Prostate gland (tissue), 2 donors: Measurements from ENCODE around the gene AFDN. TPM values are rescaled to one million over a fixed set of nuclear protein-coding genes. Genes with fewer than 3 reads are reported as not detected.

Experiments
- DNase-seq: peaks from one replicate; pipeline ENCODE4 v3.0.0-alpha.2; 2019; ENCODE audit warnings: low spot score
- H3K27ac ChIP-seq, 2 donors: fragments of 200-600 bp; sonication (generic); 2 replicates each; pipeline ENCODE4 v1.5.1; 2017 to 2019
- H3K27me3 ChIP-seq: fragments of 200-600 bp; sonication (generic); replicated peaks from 2 replicates; pipeline ENCODE4 v1.5.1; 2019; ENCODE audit not compliant: insufficient read depth
- H3K36me3 ChIP-seq, 2 donors: fragments of 200-600 bp; sonication (generic); 1 replicate in 1 of 2; 2 replicates in 1 of 2; pipeline versions ENCODE4 v1.5.1 to v1.8.1; 2017 to 2019
- H3K4me1 ChIP-seq: fragments of 200-600 bp; sonication (generic); replicated peaks from 2 replicates; pipeline ENCODE4 v1.5.1; 2019
- H3K4me3 ChIP-seq, 2 donors: fragments of 200-600 bp; sonication (generic); 2 replicates each; pipeline ENCODE4 v1.5.1; 2017 to 2019
- H3K9me3 ChIP-seq: fragments of 200-600 bp; sonication (generic); 2 replicates; pipeline ENCODE4 v1.5.1; 2017
- POLR2A ChIP-seq: fragments of 450-650 bp; IDR thresholded peaks from one replicate; pipeline ENCODE4 v1.6.1; 2016; ENCODE audit warnings: antibody characterized with exemption, mild to moderate bottlenecking
- POLR2AphosphoS5 ChIP-seq: sonication (generic); formaldehyde crosslinking; IDR thresholded peaks from one replicate; pipeline ENCODE4 v1.6.1; 2017; ENCODE audit warnings: antibody characterized with exemption
- WGBS: methylation state at CpG from one replicate; pipeline ENCODE4 v1.1.5; 2018; 5-methylcytosine and 5-hydroxymethylcytosine counted together
- intact Hi-C: fragments of 100-400 bp; cut with DNase I; formaldehyde crosslinking; loops from one replicate; pipeline ENCODE4 v1.14.2; 2022
- total RNA-seq, 2 donors: library from RNA; depleted of rRNA; stranded (reverse); fragments of >200 nt; gene quantifications; one replicate each; pipeline ENCODE4 v1.1.0, GENCODE V29; 2016
- TF ChIP-seq, protein P1 (sequence below), 4 experiments: fragments of 200-600 bp in 2 of 4; fragments of 450-650 bp in 2 of 4; sonication (generic) in 2 of 4; IDR thresholded peaks; 1 replicate in 3 of 4; 2 replicates in 1 of 4; pipeline ENCODE4 v1.5.1; 2016 to 2019; ENCODE audit warnings: antibody characterized with exemption in 4 of 4, mild to moderate bottlenecking in 2 of 4, moderate library complexity in 2 of 4

AFDN gene
- total RNA-seq, 2 donors from 2014 or later, result 171 to 204 TPM

- H3K36me3 ChIP-seq, result peaks cover 5 to 15% of the 10 kb centered on the region in 2 donors
These were observed 126.8 kb downstream of the AFDN start for GRCh38 chr6:167953551-167953950.

GRCh38 chr6:167954151-167954550 is 127.4 kb downstream of the AFDN start:
- Histone ChIP-seq H3K36me3 (peaks cover 5 to 15% of the 10 kb centered on the region in 2 donors), H3K4me1 (no peaks in the 10 kb centered on the region), H3K4me3 (no peak overlapping the region), H3K27me3 (no peaks in the 10 kb centered on the region), H3K27ac (no peak overlapping the region), H3K9me3 (no peaks in the 10 kb centered on the region)
- no peak for DNase-seq
- intact Hi-C loops, result no loop called here
- WGBS, result 91% methylated on average over 3 of the region's 3 CpGs
- TF ChIP-seq POLR2A, result no peak
- TF ChIP-seq POLR2AphosphoS5, result no peak
- TF ChIP-seq, protein P1, sequence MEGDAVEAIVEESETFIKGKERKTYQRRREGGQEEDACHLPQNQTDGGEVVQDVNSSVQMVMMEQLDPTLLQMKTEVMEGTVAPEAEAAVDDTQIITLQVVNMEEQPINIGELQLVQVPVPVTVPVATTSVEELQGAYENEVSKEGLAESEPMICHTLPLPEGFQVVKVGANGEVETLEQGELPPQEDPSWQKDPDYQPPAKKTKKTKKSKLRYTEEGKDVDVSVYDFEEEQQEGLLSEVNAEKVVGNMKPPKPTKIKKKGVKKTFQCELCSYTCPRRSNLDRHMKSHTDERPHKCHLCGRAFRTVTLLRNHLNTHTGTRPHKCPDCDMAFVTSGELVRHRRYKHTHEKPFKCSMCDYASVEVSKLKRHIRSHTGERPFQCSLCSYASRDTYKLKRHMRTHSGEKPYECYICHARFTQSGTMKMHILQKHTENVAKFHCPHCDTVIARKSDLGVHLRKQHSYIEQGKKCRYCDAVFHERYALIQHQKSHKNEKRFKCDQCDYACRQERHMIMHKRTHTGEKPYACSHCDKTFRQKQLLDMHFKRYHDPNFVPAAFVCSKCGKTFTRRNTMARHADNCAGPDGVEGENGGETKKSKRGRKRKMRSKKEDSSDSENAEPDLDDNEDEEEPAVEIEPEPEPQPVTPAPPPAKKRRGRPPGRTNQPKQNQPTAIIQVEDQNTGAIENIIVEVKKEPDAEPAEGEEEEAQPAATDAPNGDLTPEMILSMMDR (IDR thresholded peaks at IDR 0.05), result no peak

More at GRCh38 chr6:167953551-167953950, 126.8 kb downstream of the AFDN start:
- H3K4me1 ChIP-seq, result no peaks in the 10 kb centered on the region
- WGBS, result 92% methylated on average over 5 of the region's 5 CpGs
- TF ChIP-seq POLR2AphosphoS5, result no peak
- no peak for TF ChIP-seq POLR2A
- TF ChIP-seq, protein P1 (IDR thresholded peaks at IDR 0.05), result no peak
- no peak overlapping the region for H3K4me3 ChIP-seq
- H3K9me3 ChIP-seq, result no peaks in the 10 kb centered on the region
- DNase-seq, result no peak
- intact Hi-C loops, result no loop called here
- no peak overlapping the region for H3K27ac ChIP-seq
- H3K27me3 ChIP-seq, result no peaks in the 10 kb centered on the region

GRCh38 chr6:167956491-167956890 is 129.8 kb downstream of the AFDN start:
- intact Hi-C loops, result no loop called here
- Histone ChIP-seq H3K4me1 (no peaks in the 10 kb centered on the region), H3K27me3 (no peaks in the 10 kb centered on the region), H3K9me3 (no peaks in the 10 kb centered on the region), H3K4me3 (no peak overlapping the region), H3K27ac (no peak overlapping the region), H3K36me3 (peaks cover under 1 to 4% of the 10 kb centered on the region in 2 donors)
- no peak for DNase-seq
- WGBS, result 95% methylated on average over 6 of the region's 6 CpGs
- TF ChIP-seq, protein P1 (IDR thresholded peaks at IDR 0.05), result no peak
- no peak for TF ChIP-seq POLR2AphosphoS5
- no peak for TF ChIP-seq POLR2A

- no peaks in the 10 kb centered on the region for H3K4me1 ChIP-seq
- intact Hi-C loops, result no loop called here
- 92% methylated on average over 8 of the region's 8 CpGs for WGBS
- no peak for DNase-seq
- TF ChIP-seq, protein P1 (IDR thresholded peaks at IDR 0.05), result no peak
- TF ChIP-seq POLR2A (no peak), POLR2AphosphoS5 (no peak)
- no peaks in the 10 kb centered on the region for H3K27me3 ChIP-seq
- H3K36me3 ChIP-seq, result no peaks in the 10 kb centered on the region
- H3K4me3 ChIP-seq, result no peak overlapping the region
- H3K9me3 ChIP-seq, result no peaks in the 10 kb centered on the region
- no peak overlapping the region for H3K27ac ChIP-seq
These were observed 130.3 kb downstream of the AFDN start for GRCh38 chr6:167956983-167957492.

DNA sequence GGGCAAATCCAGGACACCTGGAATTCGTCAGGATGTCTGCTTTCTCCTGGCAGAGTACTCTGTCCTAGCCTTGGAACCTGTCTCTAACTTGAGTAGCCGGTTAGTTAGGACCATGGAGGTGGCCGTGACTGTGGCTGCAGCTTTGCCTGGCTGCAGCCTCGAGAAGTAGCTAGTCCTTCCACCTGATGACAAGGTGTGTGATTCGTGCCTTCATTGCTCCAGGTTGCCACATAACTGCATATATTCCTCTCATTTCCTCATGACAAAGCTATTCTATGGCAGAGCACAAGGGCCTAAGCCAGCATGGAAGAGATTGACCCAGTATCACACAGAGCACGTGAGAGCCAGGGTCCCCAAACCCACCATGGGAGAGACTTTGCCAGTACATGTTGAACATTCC is 130.9 kb downstream of the AFDN start:
- Histone ChIP-seq H3K4me1 (no peaks in the 10 kb centered on the region), H3K36me3 (no peaks in the 10 kb centered on the region), H3K9me3 (no peaks in the 10 kb centered on the region), H3K4me3 (no peak overlapping the region), H3K27ac (no peak overlapping the region), H3K27me3 (no peaks in the 10 kb centered on the region)
- intact Hi-C loops, result no loop called here
- TF ChIP-seq POLR2A, result no peak
- TF ChIP-seq POLR2AphosphoS5, result no peak
- no peak for DNase-seq
- WGBS, result 92% methylated on average over 6 of the region's 6 CpGs
